Loucy (cell line): ENCODE results near the gene PCYT1A.

Experiments
- H2AFZ ChIP-seq: fragments of 200-600 bp; sonication (generic); 2 replicates; pipeline ENCODE4 v1.6.0; 2016; ENCODE audit warnings: antibody characterized with exemption, mild to moderate bottlenecking, low read length, moderate library complexity
- H3F3A ChIP-seq: fragments of 200-600 bp; 2 replicates; pipeline ENCODE4 v1.6.0; 2016; ENCODE audit warnings: antibody characterized with exemption, low read depth, mild to moderate bottlenecking
- H3K27me3 ChIP-seq: fragments of 200-600 bp; sonication (generic); 2 replicates; pipeline ENCODE4 v1.6.1; 2014; ENCODE audit warnings: low read length, mild to moderate bottlenecking; ENCODE audit not compliant: insufficient read depth, poor library complexity, severe bottlenecking
- H3K36me3 ChIP-seq: fragments of 200-600 bp; sonication (generic); 2 replicates; pipeline ENCODE4 v1.6.1; 2016; ENCODE audit warnings: low read length; ENCODE audit not compliant: insufficient read depth
- H3K4me1 ChIP-seq: fragments of 200-600 bp; sonication (generic); 2 replicates; pipeline ENCODE4 v1.5.1; 2014; ENCODE audit warnings: low read length, mild to moderate bottlenecking; ENCODE audit not compliant: insufficient read depth, poor library complexity, severe bottlenecking
- H3K4me2 ChIP-seq: fragments of 200-600 bp; sonication (generic); 2 replicates; pipeline ENCODE4 v1.6.0; 2014; ENCODE audit warnings: antibody characterized with exemption, low read length, low read depth, mild to moderate bottlenecking; ENCODE audit not compliant: poor library complexity, severe bottlenecking
- H3K4me3 ChIP-seq: fragments of 200-600 bp; sonication (generic); 2 replicates; pipeline ENCODE4 v1.5.1; 2014; ENCODE audit warnings: low read length, mild to moderate bottlenecking, mixed read lengths; ENCODE audit not compliant: poor library complexity, severe bottlenecking
- H3K79me2 ChIP-seq: fragments of 200-600 bp; sonication (generic); 2 replicates; pipeline ENCODE4 v1.6.1; 2014; ENCODE audit warnings: low read length; ENCODE audit not compliant: insufficient read depth
- H3K9ac ChIP-seq: fragments of 200-600 bp; sonication (generic); 2 replicates; pipeline ENCODE4 v1.6.0; 2014; ENCODE audit warnings: mild to moderate bottlenecking, low read depth, low read length, moderate library complexity; ENCODE audit not compliant: poor library complexity, severe bottlenecking
- H3K9me2 ChIP-seq: fragments of 200-600 bp; sonication (generic); replicated peaks from 2 replicates; pipeline ENCODE4 v1.6.1; 2016; ENCODE audit warnings: low read depth, low read length, mixed read lengths
- H3K9me3 ChIP-seq: fragments of 200-600 bp; sonication (generic); 2 replicates; pipeline ENCODE4 v1.6.1; 2014; ENCODE audit warnings: mild to moderate bottlenecking, antibody characterized with exemption, low read length, low read depth; ENCODE audit not compliant: insufficient read depth
- H4K20me1 ChIP-seq: fragments of 200-600 bp; sonication (generic); 2 replicates; pipeline ENCODE4 v1.6.0; 2014; ENCODE audit warnings: antibody characterized with exemption, low read length, mild to moderate bottlenecking; ENCODE audit not compliant: insufficient read depth, poor library complexity, severe bottlenecking
- CTCF ChIP-seq: fragments of 200-600 bp; sonication (generic); conservative IDR thresholded peaks from 2 replicates; pipeline ENCODE4 v1.5.1; 2014; ENCODE audit warnings: mild to moderate bottlenecking, antibody characterized with exemption, low read length
- EZH2phosphoT487 ChIP-seq: fragments of 200-600 bp; IDR thresholded peaks from 2 replicates; pipeline ENCODE4 v1.6.1; 2018; ENCODE audit warnings: antibody characterized with exemption, mild to moderate bottlenecking, moderate library complexity, borderline replicate concordance

The PCYT1A gene

GRCh38 chr3:196238612-196239560, 48.6 kb downstream of the PCYT1A start:
- Histone ChIP-seq H3K4me3 (no peak overlapping the region), H3K27me3 (no peaks in the 10 kb centered on the region), H3K4me2 (no peak overlapping the region), H3K79me2 (no peaks in the 10 kb centered on the region), H3K36me3 (peaks cover 17% of the 10 kb centered on the region; the same call in 1 of the 2 replicates), H3K9me3 (no peaks in the 10 kb centered on the region), H4K20me1 (no peaks in the 10 kb centered on the region), H3K9me2 (no peaks in the 10 kb centered on the region), H3F3A (no peaks in the 10 kb centered on the region), H3K9ac (no peak overlapping the region), H3K4me1 (no peaks in the 10 kb centered on the region), H2AFZ (no peak overlapping the region)
- TF ChIP-seq CTCF, result no peak
- no peak for TF ChIP-seq EZH2phosphoT487

GRCh38 chr3:196237203-196237602, 50.3 kb downstream of the PCYT1A start:
- no peak for TF ChIP-seq EZH2phosphoT487
- H3K79me2 ChIP-seq, result no peaks in the 10 kb centered on the region
- H2AFZ ChIP-seq, result no peak overlapping the region
- H3K36me3 ChIP-seq, result peaks cover 13% of the 10 kb centered on the region; the same call in 1 of the 2 replicates
- H3K9ac ChIP-seq, result no peak overlapping the region
- no peaks in the 10 kb centered on the region for H3K9me3 ChIP-seq
- no peaks in the 10 kb centered on the region for H3K9me2 ChIP-seq
- H3F3A ChIP-seq, result no peaks in the 10 kb centered on the region
- H3K4me2 ChIP-seq, result no peak overlapping the region
- H3K4me3 ChIP-seq, result no peak overlapping the region
- no peaks in the 10 kb centered on the region for H3K4me1 ChIP-seq
- no peaks in the 10 kb centered on the region for H3K27me3 ChIP-seq
- H4K20me1 ChIP-seq, result no peaks in the 10 kb centered on the region

GRCh38 chr3:196236223-196236622, 51.3 kb downstream of the PCYT1A start:
- H3K4me2 ChIP-seq, result no peak overlapping the region
- no peak for TF ChIP-seq EZH2phosphoT487
- TF ChIP-seq CTCF, result no peak

More at GRCh38 chr3:196236223-196236622, 51.3 kb downstream of the PCYT1A start:
- Histone ChIP-seq H3K9me2 (no peaks in the 10 kb centered on the region), H3F3A (no peaks in the 10 kb centered on the region), H3K9me3 (no peaks in the 10 kb centered on the region), H3K36me3 (peaks cover 4% of the 10 kb centered on the region; the same call in 1 of the 2 replicates), H2AFZ (no peak overlapping the region), H4K20me1 (no peaks in the 10 kb centered on the region), H3K4me1 (no peaks in the 10 kb centered on the region), H3K27me3 (no peaks in the 10 kb centered on the region), H3K79me2 (no peaks in the 10 kb centered on the region), H3K9ac (no peak overlapping the region), H3K4me3 (no peak overlapping the region)
